MM.1S (cell line): ENCODE measurements around the gene QPCT.

Experiments
- EZH2 ChIP-seq: fragments of 300-600 bp; sonication (generic); optimal IDR thresholded peaks from 2 replicates; pipeline ENCODE3; 2017; ENCODE audit warnings: low read depth, mild to moderate bottlenecking, antibody characterized with exemption, low read length, mixed read lengths
- EZH2phosphoT487 ChIP-seq: fragments of 300-600 bp; sonication (generic); IDR thresholded peaks from 2 replicates; pipeline ENCODE4 v1.6.1; 2018; ENCODE audit warnings: antibody characterized with exemption, low read length
- TF ChIP-seq, protein P1 (sequence below): fragments of 300-600 bp; sonication (generic); IDR thresholded peaks from 2 replicates; pipeline ENCODE4 v1.5.1; 2016; ENCODE audit warnings: antibody characterized with exemption, low read length, mixed read lengths

DNA sequence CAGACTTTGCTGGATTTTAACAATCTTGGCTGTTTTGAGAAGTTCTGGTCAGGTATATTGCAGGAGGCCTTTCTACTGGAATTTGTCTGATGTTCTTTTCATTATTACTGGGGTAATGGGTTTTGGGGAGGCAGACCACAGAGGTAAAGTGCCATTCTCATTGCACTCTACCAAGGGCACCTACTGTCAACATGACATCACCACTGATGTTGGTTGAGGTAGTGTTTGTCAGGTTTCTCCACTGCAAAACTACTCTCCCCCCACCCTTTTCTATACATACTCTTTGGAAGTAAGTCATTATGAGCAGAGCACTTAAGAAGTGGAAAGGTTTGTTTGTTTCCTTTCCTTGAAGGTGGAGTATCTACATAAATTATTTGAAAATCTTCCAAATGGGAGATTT, 46.8 kb upstream of the QPCT start:
- TF ChIP-seq, protein P1, sequence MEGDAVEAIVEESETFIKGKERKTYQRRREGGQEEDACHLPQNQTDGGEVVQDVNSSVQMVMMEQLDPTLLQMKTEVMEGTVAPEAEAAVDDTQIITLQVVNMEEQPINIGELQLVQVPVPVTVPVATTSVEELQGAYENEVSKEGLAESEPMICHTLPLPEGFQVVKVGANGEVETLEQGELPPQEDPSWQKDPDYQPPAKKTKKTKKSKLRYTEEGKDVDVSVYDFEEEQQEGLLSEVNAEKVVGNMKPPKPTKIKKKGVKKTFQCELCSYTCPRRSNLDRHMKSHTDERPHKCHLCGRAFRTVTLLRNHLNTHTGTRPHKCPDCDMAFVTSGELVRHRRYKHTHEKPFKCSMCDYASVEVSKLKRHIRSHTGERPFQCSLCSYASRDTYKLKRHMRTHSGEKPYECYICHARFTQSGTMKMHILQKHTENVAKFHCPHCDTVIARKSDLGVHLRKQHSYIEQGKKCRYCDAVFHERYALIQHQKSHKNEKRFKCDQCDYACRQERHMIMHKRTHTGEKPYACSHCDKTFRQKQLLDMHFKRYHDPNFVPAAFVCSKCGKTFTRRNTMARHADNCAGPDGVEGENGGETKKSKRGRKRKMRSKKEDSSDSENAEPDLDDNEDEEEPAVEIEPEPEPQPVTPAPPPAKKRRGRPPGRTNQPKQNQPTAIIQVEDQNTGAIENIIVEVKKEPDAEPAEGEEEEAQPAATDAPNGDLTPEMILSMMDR = no peak
- TF ChIP-seq EZH2 (no peak), EZH2phosphoT487 (no peak)
